ENCODE measurements around the gene DUS1L. TPM values are rescaled to one million over a fixed set of nuclear protein-coding genes. Genes with fewer than 3 reads are reported as not detected.

Gene DUS1L
- total and polyA plus RNA-seq, 8 donors: 63.2 to 286 (median 116) TPM

DNA sequence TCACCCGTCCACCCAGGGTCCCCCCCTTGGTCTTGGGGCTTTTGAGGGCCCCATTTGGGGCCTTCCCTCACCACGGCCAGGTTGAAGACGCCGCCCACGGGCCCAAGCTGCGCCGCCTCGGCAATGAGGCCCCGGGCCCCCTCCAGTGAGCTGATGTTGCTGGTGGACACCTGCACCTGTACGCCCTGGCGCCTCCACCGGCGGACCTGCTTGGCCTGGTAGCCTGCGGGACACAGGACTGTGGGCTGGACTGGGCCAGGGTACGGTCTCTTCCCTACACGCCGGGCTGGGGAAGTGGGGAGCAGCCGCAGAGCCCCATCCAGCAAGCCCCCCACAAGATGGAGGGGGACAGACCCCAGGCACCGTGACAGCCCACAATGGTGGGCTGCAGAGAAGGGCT lies 16.9 kb upstream of the DUS1L start:
- H3K36me3 ChIP-seq: peaks cover 85 to 99% (median 97%) of the 10 kb centered on the region in 4 donors
- no peak for DNase-seq
- no peaks in the 10 kb centered on the region for H3K9me3 ChIP-seq
- no peaks in the 10 kb centered on the region for H3K4me1 ChIP-seq
- TF ChIP-seq EP300 (IDR thresholded peaks at IDR 0.05) (no peak), POLR2AphosphoS5 (IDR thresholded peaks at IDR 0.05) (no peak)
- H3K27me3 ChIP-seq: no peaks in the 10 kb centered on the region
- H3K27ac ChIP-seq: no peak overlapping the region
- intact Hi-C loops (cut with DNase I; ENCODE audit: low total_unique reads): no loop called here
- no peak overlapping the region for H3K4me3 ChIP-seq
- whole genome bisulfite sequencing, 5 donors: 90 to 93% (median 92%) methylated on average over 18 to 19 of the region's 19 CpGs

GRCh38 chr17:82081966-82082365 lies 16.4 kb upstream of the DUS1L start:
- intact Hi-C loops (cut with DNase I; ENCODE audit: low total_unique reads): no loop called here
- H3K27ac ChIP-seq: no peak overlapping the region
- no peak for DNase-seq
- TF ChIP-seq POLR2AphosphoS5 (IDR thresholded peaks at IDR 0.05): no peak
- no peak for TF ChIP-seq EP300 (IDR thresholded peaks at IDR 0.05)
- no peak for TF ChIP-seq POLR2A (IDR thresholded peaks at IDR 0.05)
- no peak for TF ChIP-seq CTCF (IDR thresholded peaks at IDR 0.05)
- peaks cover 81 to 94% (median 92%) of the 10 kb centered on the region in 4 donors for H3K36me3 ChIP-seq
- H3K27me3 ChIP-seq: no peaks in the 10 kb centered on the region
- WGBS, 5 donors: 84 to 89% (median 85%) methylated on average over 17 to 22 of the region's 22 CpGs
- H3K4me1 ChIP-seq: no peaks in the 10 kb centered on the region
- no peaks in the 10 kb centered on the region for H3K9me3 ChIP-seq
- no peak overlapping the region for H3K4me3 ChIP-seq

DNA sequence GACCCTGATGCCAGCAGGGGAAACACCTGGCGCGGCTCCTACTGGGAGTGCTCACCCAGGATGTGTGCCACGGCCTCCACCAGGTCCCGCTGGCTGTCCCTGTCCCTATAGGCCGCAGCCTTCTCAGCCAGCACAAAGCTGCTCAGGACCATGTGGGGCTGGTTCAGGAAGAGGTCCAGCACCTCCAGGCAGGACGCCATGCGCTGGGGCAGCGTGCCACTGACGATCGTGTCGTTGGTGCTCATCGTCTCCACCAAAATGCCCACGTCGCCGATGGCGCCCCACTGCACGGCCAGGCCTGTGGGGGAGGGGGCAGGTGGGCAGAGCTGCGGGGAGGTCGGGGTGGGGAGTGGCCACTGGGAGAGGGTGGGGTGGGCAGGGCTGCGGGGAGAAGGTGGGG lies 15.9 kb upstream of the DUS1L start:
- no peaks in the 10 kb centered on the region for H3K9me3 ChIP-seq
- intact Hi-C loops (cut with DNase I; ENCODE audit: low total_unique reads): no loop called here
- TF ChIP-seq POLR2AphosphoS5 (IDR thresholded peaks at IDR 0.05) (no peak), CTCF (IDR thresholded peaks at IDR 0.05) (no peak)
- no peak overlapping the region for H3K4me3 ChIP-seq
- 86 to 96% (median 92%) methylated on average over 11 to 20 of the region's 20 CpGs for WGBS, 5 donors
- H3K27me3 ChIP-seq: no peaks in the 10 kb centered on the region
- no peak for DNase-seq
- H3K4me1 ChIP-seq: no peaks in the 10 kb centered on the region
- H3K27ac ChIP-seq: no peak overlapping the region
- peaks cover 76 to 90% (median 88%) of the 10 kb centered on the region in 4 donors for H3K36me3 ChIP-seq

DNA sequence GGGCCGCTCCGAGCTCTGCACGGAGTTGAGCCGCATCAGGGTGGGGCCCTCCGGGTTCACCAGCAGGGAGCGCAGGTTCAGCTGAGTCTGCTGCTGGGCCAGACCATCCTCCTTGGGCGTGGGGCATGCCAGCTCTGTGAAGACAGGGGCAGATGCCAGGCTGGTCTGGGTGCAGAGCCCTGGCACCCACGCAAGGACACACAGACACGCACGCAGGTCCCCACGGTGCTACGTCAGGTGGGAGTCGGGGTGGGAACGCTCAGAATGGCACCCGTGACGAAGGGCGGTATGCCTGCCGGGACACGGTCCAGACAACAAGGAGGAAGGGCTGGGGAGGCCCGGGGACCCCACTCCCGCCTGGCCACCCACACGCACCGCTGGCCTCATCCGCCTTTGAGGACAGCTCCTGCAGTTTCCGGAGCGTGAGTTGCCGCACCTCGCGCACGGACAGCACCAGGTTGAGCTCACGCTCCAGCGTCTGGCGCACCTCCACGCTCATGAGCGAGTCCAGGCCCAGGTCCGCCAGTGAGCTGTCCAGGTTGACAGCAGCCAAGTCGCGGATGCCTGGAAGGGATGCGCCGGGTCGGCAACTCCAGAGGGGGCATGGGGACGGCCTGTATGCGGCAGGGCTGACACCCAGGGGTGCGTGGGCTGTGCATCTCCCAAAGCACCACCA lies 15.3 kb upstream of the DUS1L start:
- no peak for TF ChIP-seq CTCF (IDR thresholded peaks at IDR 0.05)
- TF ChIP-seq POLR2AphosphoS5 (IDR thresholded peaks at IDR 0.05): no peak
- no peak for TF ChIP-seq POLR2A (IDR thresholded peaks at IDR 0.05)
- TF ChIP-seq EP300 (IDR thresholded peaks at IDR 0.05): no peak
- no peak for DNase-seq
- Histone ChIP-seq H3K27ac (no peak overlapping the region), H3K27me3 (no peaks in the 10 kb centered on the region), H3K4me1 (no peaks in the 10 kb centered on the region), H3K9me3 (no peaks in the 10 kb centered on the region), H3K4me3 (no peak overlapping the region), H3K36me3 (peaks cover 70 to 84% (median 82%) of the 10 kb centered on the region in 4 donors)
- intact Hi-C loops (cut with DNase I; ENCODE audit: low total_unique reads): no loop called here
- 91 to 97% (median 94%) methylated on average over 22 to 44 of the region's 44 CpGs for WGBS, 5 donors

DNA sequence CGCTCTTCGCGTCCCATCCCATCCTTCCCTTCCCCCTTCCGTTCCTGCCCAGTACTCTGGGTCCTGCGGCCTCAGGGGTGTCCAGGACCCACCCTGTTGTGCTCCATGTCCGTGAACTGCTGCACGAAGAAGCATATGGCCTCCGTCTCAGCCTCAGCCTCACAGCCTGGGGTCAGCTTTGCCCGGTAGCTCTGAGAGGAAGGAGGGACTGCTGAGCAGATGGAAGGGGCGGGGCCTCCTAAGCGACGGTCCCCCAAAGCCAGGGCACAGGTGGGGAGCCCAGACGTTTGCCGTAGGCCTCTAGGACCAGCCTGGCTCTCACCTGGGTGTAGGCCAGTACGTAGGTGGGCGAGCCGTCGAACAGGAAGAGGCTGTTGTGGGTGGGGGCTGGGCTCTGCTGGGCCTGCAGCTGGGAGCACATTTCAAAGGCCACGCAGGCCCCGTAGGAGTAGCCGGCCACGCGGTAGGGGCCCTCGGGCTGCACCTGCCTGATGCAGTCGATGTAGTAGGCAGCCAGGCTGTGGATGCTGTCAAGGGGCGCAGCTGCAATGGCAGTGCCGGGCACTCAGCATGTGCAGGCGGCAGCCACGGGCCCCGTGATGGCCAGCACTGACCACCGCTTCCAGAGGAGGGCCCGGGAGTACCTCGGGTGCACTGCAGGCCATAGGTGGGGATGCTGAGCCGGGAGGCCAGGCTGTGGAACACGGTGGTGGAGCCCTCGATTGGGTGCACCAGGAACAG lies 14.6 kb upstream of the DUS1L start:
- WGBS, 5 donors: 87 to 90% (median 89%) methylated on average over 24 to 36 of the region's 36 CpGs
- no peaks in the 10 kb centered on the region for H3K4me1 ChIP-seq
- intact Hi-C loops (cut with DNase I; ENCODE audit: low total_unique reads): no loop called here
- H3K4me3 ChIP-seq: no peak overlapping the region
- H3K36me3 ChIP-seq: peaks cover 63 to 77% (median 74%) of the 10 kb centered on the region in 4 donors
- no peak for DNase-seq
- H3K27ac ChIP-seq: no peak overlapping the region
- no peaks in the 10 kb centered on the region for H3K27me3 ChIP-seq
- H3K9me3 ChIP-seq: no peaks in the 10 kb centered on the region
- TF ChIP-seq POLR2A (IDR thresholded peaks at IDR 0.05): no peak
- no peak for TF ChIP-seq EP300 (IDR thresholded peaks at IDR 0.05)
- TF ChIP-seq POLR2AphosphoS5 (IDR thresholded peaks at IDR 0.05): no peak
- TF ChIP-seq CTCF (IDR thresholded peaks at IDR 0.05): no peak

Measured in stomach (tissue), 9 donors.